SK-N-SH (cell line): ENCODE data around the gene PSME1. TPM values are rescaled to one million over a fixed set of nuclear protein-coding genes. Genes with fewer than 3 reads are reported as not detected.
A peak's percentile ranks its signal among the peaks of the same experiment; 100 is the strongest.

Source experiments
- CTCF ChIA-PET: fragments of 300-600, 350-600 bp; formaldehyde crosslinking; extraction: SDS; loops from one replicate; lab custom pipeline; 2021; lab: Yijun Ruan, JAX
- POLR2A ChIA-PET: fragments of 350-600 bp; sonication (Branson Sonifier 250); formaldehyde crosslinking; extraction: SDS; loops from one replicate; lab custom pipeline; 2020; ENCODE audit warnings: antibody characterized with exemption, inconsistent platforms; lab: Yijun Ruan, JAX
- DNase-seq: peaks from one replicate; pipeline ENCODE4 v3.0.0; 2012
- H2AFZ ChIP-seq: fragments of 200-600 bp; sonication (generic); 2 replicates; pipeline ENCODE4 v1.8.1; 2016; ENCODE audit warnings: antibody characterized with exemption, mild to moderate bottlenecking, low read depth
- H3F3A ChIP-seq: fragments of 200-600 bp; sonication (generic); replicated peaks from 2 replicates; pipeline ENCODE3; 2016; ENCODE audit warnings: antibody characterized with exemption, mild to moderate bottlenecking; ENCODE audit not compliant: insufficient read depth
- H3K27ac ChIP-seq, 2 experiments: fragments of 200-500 bp in 1 of 2; fragments of 200-600 bp in 1 of 2; sonication (Bioruptor generic) in 1 of 2; sonication (generic), shearing (Covaris generic) in 1 of 2; 2 replicates each; pipeline versions ENCODE4 v1.5.1 to v1.6.1; 2014 to 2016; ENCODE audit warnings: low read depth in 2 of 2, inconsistent platforms in 1 of 2, low read length in 1 of 2, mild to moderate bottlenecking in 1 of 2, mixed read lengths in 1 of 2
- H3K27me3 ChIP-seq: fragments of 200-600 bp; sonication (generic), shearing (Covaris generic); 2 replicates; pipeline ENCODE4 v1.6.1; 2016; ENCODE audit warnings: mixed run types; ENCODE audit not compliant: insufficient read depth
- H3K36me3 ChIP-seq, 2 experiments: fragments of 200-500 bp in 1 of 2; fragments of 200-600 bp in 1 of 2; sonication (Bioruptor generic) in 1 of 2; sonication (generic) in 1 of 2; replicated peaks in 1 of 2; 2 replicates each; pipeline versions ENCODE3 to v1.5.1; 2014 to 2016; ENCODE audit warnings: low read length in 1 of 2, mild to moderate bottlenecking in 1 of 2; ENCODE audit not compliant: insufficient read depth in 2 of 2, control insufficient read depth in 1 of 2
- H3K4me1 ChIP-seq, 2 experiments: fragments of 200-500 bp in 1 of 2; fragments of 200-600 bp in 1 of 2; sonication (Bioruptor generic) in 1 of 2; sonication (generic), shearing (Covaris generic) in 1 of 2; 2 replicates each; pipeline versions ENCODE4 v1.5.1 to v1.6.1; 2014 to 2016; ENCODE audit warnings: low read depth in 1 of 2, low read length in 1 of 2, mixed run types in 1 of 2; ENCODE audit not compliant: insufficient read depth in 2 of 2, control insufficient read depth in 1 of 2
- H3K4me2 ChIP-seq: fragments of 200-600 bp; sonication (generic), shearing (Covaris generic); 2 replicates; pipeline ENCODE4 v1.6.1; 2017; ENCODE audit warnings: mixed run types
- H3K4me3 ChIP-seq, 2 experiments: fragments of 200-500 bp in 1 of 2; fragments of 200-600 bp in 1 of 2; sonication (Bioruptor generic) in 1 of 2; sonication (generic), shearing (Covaris generic) in 1 of 2; 2 replicates each; pipeline versions ENCODE4 v1.5.1 to v1.8.1; 2014 to 2016; ENCODE audit warnings: low read depth in 2 of 2, inconsistent platforms in 1 of 2, low read length in 1 of 2, mild to moderate bottlenecking in 1 of 2, mixed read lengths in 1 of 2, moderate library complexity in 1 of 2
- H3K79me2 ChIP-seq: fragments of 200-600 bp; sonication (generic); 2 replicates; pipeline ENCODE4 v1.8.1; 2017; ENCODE audit warnings: mild to moderate bottlenecking; ENCODE audit not compliant: insufficient read depth
- H3K9ac ChIP-seq: fragments of 200-600 bp; sonication (generic); 2 replicates; pipeline ENCODE4 v1.6.1; 2017; ENCODE audit warnings: mixed run types
- H3K9me2 ChIP-seq: fragments of 200-600 bp; sonication (generic); 2 replicates; pipeline ENCODE4 v1.6.1; 2017; ENCODE audit warnings: mixed run types
- H3K9me3 ChIP-seq: fragments of 200-600 bp; sonication (generic); 2 replicates; pipeline ENCODE4 v1.6.1; 2017; ENCODE audit warnings: mixed run types, mild to moderate bottlenecking, moderate library complexity
- H4K20me1 ChIP-seq: fragments of 200-600 bp; sonication (generic); 2 replicates; pipeline ENCODE4 v1.6.1; 2017; ENCODE audit warnings: mild to moderate bottlenecking, mixed run types; ENCODE audit not compliant: insufficient read depth
- CHD2 ChIP-seq: fragments of 150-350 bp; IDR thresholded peaks from 2 replicates; pipeline ENCODE4 v1.6.1; 2018; ENCODE audit warnings: low read length; ENCODE audit not compliant: partially characterized antibody
- ELF1 ChIP-seq: IDR thresholded peaks from 2 replicates; pipeline ENCODE4 v1.4.0; 2012
- EZH2phosphoT487 ChIP-seq: fragments of 200-600 bp; sonication (generic); IDR thresholded peaks from 2 replicates; pipeline ENCODE4 v1.6.1; 2017; ENCODE audit warnings: low read depth, mixed run types, mild to moderate bottlenecking, antibody characterized with exemption, moderate library complexity, borderline replicate concordance
- FOSL2 ChIP-seq: IDR thresholded peaks from 2 replicates; pipeline ENCODE4 v1.4.0; 2012; ENCODE audit warnings: low read depth, mild to moderate bottlenecking, moderate library complexity, borderline replicate concordance
- FOXJ3 ChIP-seq: sonication (generic); formaldehyde crosslinking; IDR thresholded peaks from 2 replicates; pipeline ENCODE4 v1.5.1; 2020; ENCODE audit warnings: mild to moderate bottlenecking, missing genetic modification reagents
- FOXM1 ChIP-seq: IDR thresholded peaks from 2 replicates; pipeline ENCODE4 v1.4.0; 2012; ENCODE audit warnings: low read depth, mild to moderate bottlenecking
- GABPA ChIP-seq: IDR thresholded peaks from 2 replicates; pipeline ENCODE4 v1.4.0; 2012; ENCODE audit warnings: low read depth, mild to moderate bottlenecking
- GATA2 ChIP-seq: sonication (generic); formaldehyde crosslinking; IDR thresholded peaks from 2 replicates; pipeline ENCODE4 v1.5.0; 2020; ENCODE audit warnings: mild to moderate bottlenecking, missing genetic modification reagents
- JUND ChIP-seq: IDR thresholded peaks from 2 replicates; pipeline ENCODE4 v1.4.0; 2012
- MXI1 ChIP-seq: IDR thresholded peaks from 2 replicates; pipeline ENCODE4 v1.6.1; 2012; ENCODE audit warnings: mild to moderate bottlenecking, low read depth, low read length, improper control_type of control experiment
- NFIC ChIP-seq: IDR thresholded peaks from 2 replicates; pipeline ENCODE4 v1.4.0; 2012; ENCODE audit warnings: borderline replicate concordance
- NRF1 ChIP-seq: IDR thresholded peaks from 2 replicates; pipeline ENCODE4 v1.6.1; 2012; ENCODE audit warnings: low read depth, mild to moderate bottlenecking, low read length
- POLR2AphosphoS5 ChIP-seq: IDR thresholded peaks from 2 replicates; pipeline ENCODE4 v1.6.1; 2012; ENCODE audit warnings: low read depth, low read length
- RCOR1 ChIP-seq: fragments of 150-350 bp; IDR thresholded peaks from 2 replicates; pipeline ENCODE4 v1.6.1; 2017; ENCODE audit warnings: antibody characterized with exemption, low read length
- RXRA ChIP-seq: IDR thresholded peaks from 2 replicates; pipeline ENCODE4 v1.4.0; 2012; ENCODE audit warnings: low read depth, mild to moderate bottlenecking, borderline replicate concordance
- SIN3A ChIP-seq: IDR thresholded peaks from 2 replicates; pipeline ENCODE4 v1.6.1; 2012; ENCODE audit warnings: low read depth, mild to moderate bottlenecking, low read length, moderate library complexity, borderline replicate concordance
- SMC3 ChIP-seq: IDR thresholded peaks from 2 replicates; pipeline ENCODE4 v1.6.1; 2012; ENCODE audit warnings: low read depth, low read length, improper control_type of control experiment
- TCF12 ChIP-seq: IDR thresholded peaks from 2 replicates; pipeline ENCODE4 v1.4.0; 2012
- TEAD4 ChIP-seq: IDR thresholded peaks from 2 replicates; pipeline ENCODE4 v1.4.0; 2012; ENCODE audit warnings: mild to moderate bottlenecking, borderline replicate concordance; ENCODE audit not compliant: insufficient read depth
- USF1 ChIP-seq: IDR thresholded peaks from 2 replicates; pipeline ENCODE4 v1.4.0; 2012; ENCODE audit warnings: low read depth, borderline replicate concordance
- YY1 ChIP-seq: IDR thresholded peaks from 2 replicates; pipeline ENCODE4 v1.4.0; 2012; ENCODE audit warnings: low read depth, mild to moderate bottlenecking
- ZBTB33 ChIP-seq: IDR thresholded peaks from 2 replicates; pipeline ENCODE4 v1.4.0; 2012; ENCODE audit warnings: low read depth, borderline replicate concordance
- WGBS: methylation state at CpG from one replicate; pipeline ENCODE4 v1.1.6; 2017; ENCODE audit warnings: low lambda C conversion rate; 5-methylcytosine and 5-hydroxymethylcytosine counted together
- polyA plus RNA-seq, 3 experiments: library from polyadenylated mRNA; depleted of rRNA; stranded (reverse); fragments of >200 nt; gene quantifications; 2 replicates each; pipeline ENCODE4 v1.2.3, GENCODE V29; 2012
- TF ChIP-seq, protein P1 (sequence below): IDR thresholded peaks from 2 replicates; pipeline ENCODE4 v1.6.1; 2012; ENCODE audit warnings: mild to moderate bottlenecking, low read depth, low read length, moderate library complexity
- TF ChIP-seq, protein P2 (sequence below): IDR thresholded peaks from 2 replicates; pipeline ENCODE4 v1.4.0; 2012; ENCODE audit warnings: low read depth
- TF ChIP-seq, protein P3 (sequence below): fragments of 150-350 bp; IDR thresholded peaks from 2 replicates; pipeline ENCODE4 v1.6.1; 2017; ENCODE audit warnings: antibody characterized with exemption, low read length, low read depth, borderline replicate concordance

PSME1 gene
- polyA plus RNA-seq, 1 of the 3 experiments (the other 2 are of a cell fraction) = 287 TPM

DNA sequence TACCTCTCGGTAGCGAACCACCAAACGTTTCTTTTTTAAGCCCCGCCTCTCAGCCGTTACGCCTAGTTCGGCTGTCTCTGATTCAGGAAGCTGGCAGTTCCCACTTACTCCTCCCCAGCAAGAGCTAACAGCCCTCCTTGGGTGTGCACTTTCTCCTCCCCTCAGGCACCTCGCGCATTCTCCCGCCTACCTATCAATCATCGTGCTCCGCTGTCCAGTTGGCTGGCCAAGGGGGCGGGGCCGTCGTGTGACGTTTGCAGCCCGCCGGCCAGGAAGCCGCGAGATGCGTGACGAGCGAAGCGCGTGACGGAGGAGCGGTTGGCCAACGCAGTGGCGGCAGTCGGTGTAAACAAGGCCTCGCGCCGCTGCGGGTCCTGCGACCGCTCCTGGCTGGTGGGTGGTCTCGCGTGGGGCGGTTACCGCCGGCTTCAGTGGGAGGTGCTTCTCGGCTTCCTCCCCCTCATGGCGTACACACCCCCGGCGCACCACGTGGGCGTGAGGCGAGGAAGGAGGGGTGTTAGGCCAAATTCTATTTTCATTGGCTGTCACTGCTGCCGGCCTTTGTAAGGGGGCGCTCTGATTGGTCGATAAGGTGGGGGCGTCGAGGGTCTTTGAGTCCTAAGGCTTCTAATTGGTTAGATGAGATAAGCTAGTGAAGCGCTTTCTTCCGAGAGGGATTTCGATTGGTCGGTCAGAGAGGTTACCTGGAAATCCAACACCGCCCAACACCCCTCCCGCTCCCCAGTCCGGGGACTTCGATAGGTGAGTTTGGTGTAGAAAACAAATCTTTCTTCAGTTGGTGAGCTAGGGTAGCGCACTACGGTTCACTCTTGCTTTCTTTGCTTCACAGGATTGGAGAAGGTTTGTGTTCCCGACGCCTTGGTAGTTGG, 21.2 kb upstream of the PSME1 start, which contains the start of the genes DCAF11 and NRL:
TSS of gene DCAF11 (plus strand) at position 246 of the 890 bp plus-strand sequence. CDS start 818 bp downstream, outside the sequence.
TSS of gene NRL (minus strand) at position 418 of the 890 bp plus-strand sequence. CDS start 32,101 bp downstream, outside the sequence.
- ChIA-PET CTCF (interaction anchor here (0.7 to 3.8 kb wide), 15 partner anchors 20 to 526 kb away, joined by 3 to 25 read pairs (median 3); partner anchors contain the start of genes CARMIL3, IPO4, IRF9 and PCK2), POLR2A (interaction anchor here (0.6 to 3.2 kb wide), 19 partner anchors 8 to 794 kb away, joined by 3 to 28 read pairs (median 6); partner anchors contain the start of genes CARMIL3, EMC9, FITM1 and IRF9)
- peak within 1 kb of the TSS; percentile 74 for H2AFZ ChIP-seq
- under 1% methylated on average over 46 of the region's 65 CpGs for WGBS
- H3K27me3 ChIP-seq = no peaks in the 10 kb centered on the region
- peaks cover 6% of the 10 kb centered on the region; the same call in 1 of the 2 replicates for H3K79me2 ChIP-seq
- peaks cover 12 to 31% of the 10 kb centered on the region in 2 experiments for H3K36me3 ChIP-seq
- no peaks in the 10 kb centered on the region for H3K9me2 ChIP-seq
- peak within 1 kb of the TSS; percentile 90 for H3K4me2 ChIP-seq
- peak within 1 kb of the TSS; percentile 97 to 99 for H3K27ac ChIP-seq
- peak within 1 kb of the TSS; percentile 71 to 88 for H3K4me3 ChIP-seq
- H3K9ac ChIP-seq = peak within 1 kb of the TSS; percentile 91
- peak; percentile 95 for DNase-seq
- peaks cover 10 to 17% of the 10 kb centered on the region in 2 experiments for H3K4me1 ChIP-seq
- H3F3A ChIP-seq = peaks cover 11% of the 10 kb centered on the region
- H3K9me3 ChIP-seq = no peaks in the 10 kb centered on the region
- no peaks in the 10 kb centered on the region for H4K20me1 ChIP-seq
- TF ChIP-seq SIN3A (no peak; the same call in 1 of the 2 replicates), NRF1 (peak; percentile 72), EZH2phosphoT487 (no peak), FOSL2 (no peak), CHD2 (peak; percentile 96), RXRA (no peak), TCF12 (no peak), ZBTB33 (peak; percentile 92), POLR2AphosphoS5 (no peak; the same call in none of the 2 replicates), FOXM1 (no peak), RCOR1 (no peak), GATA2 (CRISPR knock-in tag) (no peak), SMC3 (no peak), YY1 (no peak), NFIC (no peak), GABPA (peak; percentile 31; the same call in 1 of the 2 replicates), JUND (no peak), MXI1 (peak; percentile 97), USF1 (peak; percentile 92), TEAD4 (no peak), FOXJ3 (CRISPR knock-in tag) (no peak), ELF1 (peak; percentile 56)
- TF ChIP-seq, protein P1, sequence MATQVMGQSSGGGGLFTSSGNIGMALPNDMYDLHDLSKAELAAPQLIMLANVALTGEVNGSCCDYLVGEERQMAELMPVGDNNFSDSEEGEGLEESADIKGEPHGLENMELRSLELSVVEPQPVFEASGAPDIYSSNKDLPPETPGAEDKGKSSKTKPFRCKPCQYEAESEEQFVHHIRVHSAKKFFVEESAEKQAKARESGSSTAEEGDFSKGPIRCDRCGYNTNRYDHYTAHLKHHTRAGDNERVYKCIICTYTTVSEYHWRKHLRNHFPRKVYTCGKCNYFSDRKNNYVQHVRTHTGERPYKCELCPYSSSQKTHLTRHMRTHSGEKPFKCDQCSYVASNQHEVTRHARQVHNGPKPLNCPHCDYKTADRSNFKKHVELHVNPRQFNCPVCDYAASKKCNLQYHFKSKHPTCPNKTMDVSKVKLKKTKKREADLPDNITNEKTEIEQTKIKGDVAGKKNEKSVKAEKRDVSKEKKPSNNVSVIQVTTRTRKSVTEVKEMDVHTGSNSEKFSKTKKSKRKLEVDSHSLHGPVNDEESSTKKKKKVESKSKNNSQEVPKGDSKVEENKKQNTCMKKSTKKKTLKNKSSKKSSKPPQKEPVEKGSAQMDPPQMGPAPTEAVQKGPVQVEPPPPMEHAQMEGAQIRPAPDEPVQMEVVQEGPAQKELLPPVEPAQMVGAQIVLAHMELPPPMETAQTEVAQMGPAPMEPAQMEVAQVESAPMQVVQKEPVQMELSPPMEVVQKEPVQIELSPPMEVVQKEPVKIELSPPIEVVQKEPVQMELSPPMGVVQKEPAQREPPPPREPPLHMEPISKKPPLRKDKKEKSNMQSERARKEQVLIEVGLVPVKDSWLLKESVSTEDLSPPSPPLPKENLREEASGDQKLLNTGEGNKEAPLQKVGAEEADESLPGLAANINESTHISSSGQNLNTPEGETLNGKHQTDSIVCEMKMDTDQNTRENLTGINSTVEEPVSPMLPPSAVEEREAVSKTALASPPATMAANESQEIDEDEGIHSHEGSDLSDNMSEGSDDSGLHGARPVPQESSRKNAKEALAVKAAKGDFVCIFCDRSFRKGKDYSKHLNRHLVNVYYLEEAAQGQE = no peak
- TF ChIP-seq, protein P2, sequence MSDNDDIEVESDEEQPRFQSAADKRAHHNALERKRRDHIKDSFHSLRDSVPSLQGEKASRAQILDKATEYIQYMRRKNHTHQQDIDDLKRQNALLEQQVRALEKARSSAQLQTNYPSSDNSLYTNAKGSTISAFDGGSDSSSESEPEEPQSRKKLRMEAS = peak; percentile 94
- TF ChIP-seq, protein P3, sequence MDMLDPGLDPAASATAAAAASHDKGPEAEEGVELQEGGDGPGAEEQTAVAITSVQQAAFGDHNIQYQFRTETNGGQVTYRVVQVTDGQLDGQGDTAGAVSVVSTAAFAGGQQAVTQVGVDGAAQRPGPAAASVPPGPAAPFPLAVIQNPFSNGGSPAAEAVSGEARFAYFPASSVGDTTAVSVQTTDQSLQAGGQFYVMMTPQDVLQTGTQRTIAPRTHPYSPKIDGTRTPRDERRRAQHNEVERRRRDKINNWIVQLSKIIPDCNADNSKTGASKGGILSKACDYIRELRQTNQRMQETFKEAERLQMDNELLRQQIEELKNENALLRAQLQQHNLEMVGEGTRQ = peak; percentile 66
